HG03457 (cell line): ENCODE measurements around the gene PPIE.
"Not testable (repeated sequence)": the region's sequence is repeated elsewhere in the genome, so short reads cannot be mapped to it uniquely, and the experiment has no call there.

Experiments used
- ATAC-seq: cut with Tn5 transposase; IDR thresholded peaks from one replicate; pipeline ENCODE4 v1.9.1; 2021; ENCODE audit warnings: moderate number of reproducible peaks; ENCODE audit not compliant: unreplicated experiment

Gene PPIE

GRCh38 chr1:39776886-39777285 is 38.2 kb downstream of the PPIE start:
- no peak for ATAC-seq

DNA sequence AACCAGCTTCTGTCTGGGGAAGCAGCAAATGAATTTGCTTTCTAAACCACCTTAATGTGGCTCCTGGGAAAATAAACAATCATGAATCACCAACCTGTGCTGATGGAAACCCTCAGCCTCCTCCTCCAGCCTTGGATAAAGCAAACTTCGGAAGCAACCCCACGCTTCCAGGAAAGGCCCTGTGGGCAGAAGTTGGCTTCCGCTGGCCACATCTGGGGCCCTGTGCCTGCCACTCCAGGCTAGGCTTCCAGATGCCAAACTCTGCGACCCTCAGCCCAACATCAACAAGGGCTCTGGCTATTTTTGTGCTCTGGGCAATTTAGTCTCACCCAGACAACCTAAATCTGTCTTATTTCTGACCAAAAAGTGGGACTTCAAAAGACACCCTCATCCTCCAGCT is 38.6 kb downstream of the PPIE start:
- ATAC-seq: no peak

- not testable (repeated sequence) for ATAC-seq
Observed at GRCh38 chr1:39777896-39778295, 39.2 kb downstream of the PPIE start.

- not testable (repeated sequence) for ATAC-seq
Observed at GRCh38 chr1:39778463-39779099, 39.9 kb downstream of the PPIE start.

DNA sequence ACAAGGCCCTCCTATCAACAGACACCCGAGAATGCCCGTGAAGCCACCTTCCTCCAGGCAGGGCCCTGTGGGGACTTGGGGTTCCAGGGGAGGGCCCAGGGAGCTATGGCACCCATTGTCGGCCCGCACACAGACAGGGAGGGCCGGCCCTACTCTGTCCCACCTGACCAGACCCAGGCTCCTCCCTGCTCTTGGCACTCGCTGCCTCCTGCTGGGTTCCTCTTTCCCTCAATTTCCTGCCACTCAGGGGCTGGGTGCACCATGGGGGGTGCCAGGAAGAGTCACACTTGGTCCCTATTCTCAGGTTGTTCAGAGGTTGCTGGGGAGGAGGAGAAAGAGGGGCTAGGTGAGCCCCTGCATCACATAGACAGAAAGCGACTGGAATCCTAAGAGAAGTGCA is 40.5 kb downstream of the PPIE start:
- no peak for ATAC-seq

DNA sequence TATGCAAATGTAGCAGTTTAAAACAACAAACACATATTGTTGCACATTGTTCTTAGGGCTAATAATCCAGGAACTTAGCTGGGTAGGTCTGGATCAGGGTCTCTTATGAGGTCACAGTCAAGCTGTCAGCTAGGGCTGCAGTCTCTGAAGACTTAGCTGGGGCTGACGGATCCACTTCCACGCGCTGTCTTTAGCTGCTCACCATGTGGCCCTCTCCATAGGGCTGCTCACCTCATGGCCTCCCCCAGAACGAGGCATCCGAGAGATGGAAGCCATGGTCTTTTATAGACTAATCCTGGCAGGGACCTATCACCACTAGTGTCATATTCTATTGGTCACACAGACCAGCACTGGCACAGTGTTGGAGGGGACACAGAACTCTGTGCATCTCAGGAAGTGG is 41.1 kb downstream of the PPIE start:
- no peak for ATAC-seq

- no peak for ATAC-seq
Observed at GRCh38 chr1:39781349-39781715, 42.6 kb downstream of the PPIE start.

DNA sequence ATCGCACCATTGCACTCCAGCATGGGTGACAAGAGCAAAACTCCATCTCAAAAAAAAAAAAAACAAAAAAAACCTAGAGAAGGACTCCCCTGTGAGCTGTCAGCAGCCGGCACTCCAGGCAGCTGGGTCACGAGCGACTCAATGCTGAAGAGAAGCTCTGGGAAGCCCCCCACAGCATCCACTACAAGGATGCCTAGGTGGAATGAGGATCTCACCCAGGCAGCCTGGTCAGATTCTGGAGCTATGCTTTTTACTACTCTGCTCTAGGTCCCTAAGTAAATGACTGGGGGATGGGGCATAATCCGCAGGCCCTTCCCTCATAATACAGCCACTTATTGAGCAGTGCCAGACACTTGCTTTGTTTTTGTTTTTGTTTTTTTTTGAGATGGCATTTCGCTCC is 43.4 kb downstream of the PPIE start:
- no peak for ATAC-seq

GRCh38 chr1:39782685-39783084 is 44.0 kb downstream of the PPIE start:
- not testable (repeated sequence) for ATAC-seq

- ATAC-seq: not testable (repeated sequence)
Observed at GRCh38 chr1:39786303-39787107, 47.8 kb downstream of the PPIE start.

DNA sequence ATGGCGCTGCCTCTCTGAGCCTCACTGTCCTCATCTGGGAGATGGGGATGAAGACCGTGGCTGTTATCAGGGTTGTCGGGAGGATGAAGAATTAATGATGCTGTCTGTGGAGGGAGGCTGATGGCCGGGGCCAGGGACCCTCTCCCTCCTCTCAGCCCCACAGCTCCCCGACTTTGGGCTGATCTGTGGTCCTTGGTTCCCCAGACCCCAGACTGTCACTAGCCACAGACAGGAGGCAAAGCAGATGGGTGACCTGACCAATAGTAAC is 48.4 kb downstream of the PPIE start:
- ATAC-seq: not testable (repeated sequence)

DNA sequence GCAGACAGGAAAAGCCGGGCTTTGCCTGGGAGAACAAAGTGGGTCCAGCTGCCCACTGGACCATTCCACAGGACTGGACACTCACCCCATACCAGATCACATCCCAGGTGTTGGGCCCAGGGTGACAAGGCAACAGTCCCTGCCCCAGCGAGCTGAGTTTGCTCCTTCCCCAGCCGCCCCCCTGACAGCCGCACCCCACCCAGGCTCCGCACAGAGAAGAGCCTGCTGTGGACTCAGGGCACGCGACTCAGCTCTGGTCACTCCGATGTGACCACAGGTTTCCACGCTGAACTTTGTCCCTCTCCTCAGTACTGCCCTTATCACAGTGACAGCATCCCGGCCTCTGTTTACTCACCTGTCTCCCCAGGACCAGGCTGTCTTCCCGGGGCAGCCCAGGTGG is 48.8 kb downstream of the PPIE start:
- ATAC-seq: no peak

- not testable (repeated sequence) for ATAC-seq
Observed at GRCh38 chr1:39787964-39788363, 49.3 kb downstream of the PPIE start.

GRCh38 chr1:39788426-39788757 is 49.7 kb downstream of the PPIE start:
- ATAC-seq: no peak

DNA sequence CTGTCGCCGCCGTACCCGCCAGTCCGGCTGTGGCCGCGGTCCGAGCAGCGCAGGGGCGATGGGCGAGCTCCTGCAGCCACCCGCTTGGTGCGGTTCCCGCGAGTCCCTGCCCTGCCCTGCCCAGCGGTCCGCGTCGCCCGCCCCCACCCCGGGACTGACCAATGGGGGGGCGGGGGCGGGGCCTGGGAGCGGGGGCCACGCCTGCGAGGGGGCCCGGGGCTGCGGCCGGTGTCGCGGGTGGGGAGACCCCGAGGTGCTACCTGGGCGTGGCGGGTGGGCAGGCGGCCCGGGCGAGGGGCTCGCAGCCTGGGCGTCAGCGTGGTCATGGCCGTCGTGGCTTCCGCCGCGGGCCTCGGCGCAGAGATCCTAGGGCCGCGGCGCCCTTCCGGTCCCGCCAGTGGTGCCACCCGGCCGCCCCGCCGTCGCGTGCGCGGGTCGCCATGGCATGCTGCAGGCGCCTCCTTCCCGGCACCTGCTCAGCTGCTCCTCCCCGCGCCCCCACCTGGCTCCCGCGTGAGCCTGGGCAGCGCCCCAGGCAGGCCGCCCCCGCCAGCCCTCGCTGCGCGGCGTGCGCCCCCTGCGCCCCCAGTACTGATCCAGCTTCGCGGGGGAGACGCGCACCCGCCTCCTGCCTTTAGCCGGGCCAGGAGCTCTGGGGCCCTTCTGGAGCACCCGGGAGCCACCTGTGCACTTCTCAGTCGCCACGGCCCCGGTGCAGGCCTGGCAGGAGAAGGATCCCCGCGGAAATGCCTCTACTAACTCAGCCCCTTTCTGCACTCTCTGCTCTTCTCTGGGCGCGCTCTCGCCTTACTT is 50.3 kb downstream of the PPIE start, which contains the start of gene BMP8B:
TSS of gene BMP8B (minus strand) at position 108 of the 813 bp plus-strand sequence. CDS start 380 bp downstream, outside the sequence.
- ATAC-seq: no peak

GRCh38 chr1:39789571-39790110 is 51.0 kb downstream of the PPIE start:
- ATAC-seq: no peak

DNA sequence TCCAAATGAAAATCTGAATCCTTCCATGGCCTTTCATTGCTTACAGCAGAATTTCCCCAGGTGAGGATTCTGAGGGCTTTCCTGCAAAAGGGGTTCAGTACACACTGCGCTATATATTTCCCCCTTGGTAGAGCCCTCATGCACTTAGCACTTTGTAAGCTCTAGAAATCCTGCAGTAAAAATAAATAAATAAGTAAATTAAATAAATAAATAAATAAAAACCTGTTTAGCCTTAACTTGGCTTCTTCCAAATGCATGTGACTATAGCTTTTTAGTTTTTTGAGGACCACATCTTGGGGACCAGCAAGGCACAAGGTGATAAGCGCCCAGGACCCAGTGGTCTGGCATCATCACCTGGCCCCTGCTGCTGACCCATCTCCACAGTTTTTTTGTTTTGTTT is 53.2 kb downstream of the PPIE start:
- ATAC-seq: no peak

DNA sequence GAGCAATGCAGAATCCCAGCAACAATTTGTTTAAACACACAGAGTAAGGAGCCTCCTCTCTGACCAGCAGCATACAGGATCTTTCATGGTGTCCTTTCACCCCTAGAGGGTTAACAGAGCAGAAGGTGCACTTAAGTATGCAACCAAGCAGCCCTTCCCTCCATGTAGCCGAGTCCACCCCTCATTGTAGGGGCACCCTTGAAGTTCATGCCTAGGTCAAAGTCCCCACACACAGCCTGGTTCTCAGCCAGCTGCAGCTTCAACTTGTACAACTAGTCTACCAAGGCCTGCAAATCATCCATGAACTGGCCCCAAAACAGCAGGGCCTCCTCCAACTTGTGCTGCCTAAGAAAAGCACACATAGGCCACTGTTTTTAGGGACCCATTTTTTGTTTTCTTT is 57.0 kb downstream of the PPIE start:
- ATAC-seq: no peak

DNA sequence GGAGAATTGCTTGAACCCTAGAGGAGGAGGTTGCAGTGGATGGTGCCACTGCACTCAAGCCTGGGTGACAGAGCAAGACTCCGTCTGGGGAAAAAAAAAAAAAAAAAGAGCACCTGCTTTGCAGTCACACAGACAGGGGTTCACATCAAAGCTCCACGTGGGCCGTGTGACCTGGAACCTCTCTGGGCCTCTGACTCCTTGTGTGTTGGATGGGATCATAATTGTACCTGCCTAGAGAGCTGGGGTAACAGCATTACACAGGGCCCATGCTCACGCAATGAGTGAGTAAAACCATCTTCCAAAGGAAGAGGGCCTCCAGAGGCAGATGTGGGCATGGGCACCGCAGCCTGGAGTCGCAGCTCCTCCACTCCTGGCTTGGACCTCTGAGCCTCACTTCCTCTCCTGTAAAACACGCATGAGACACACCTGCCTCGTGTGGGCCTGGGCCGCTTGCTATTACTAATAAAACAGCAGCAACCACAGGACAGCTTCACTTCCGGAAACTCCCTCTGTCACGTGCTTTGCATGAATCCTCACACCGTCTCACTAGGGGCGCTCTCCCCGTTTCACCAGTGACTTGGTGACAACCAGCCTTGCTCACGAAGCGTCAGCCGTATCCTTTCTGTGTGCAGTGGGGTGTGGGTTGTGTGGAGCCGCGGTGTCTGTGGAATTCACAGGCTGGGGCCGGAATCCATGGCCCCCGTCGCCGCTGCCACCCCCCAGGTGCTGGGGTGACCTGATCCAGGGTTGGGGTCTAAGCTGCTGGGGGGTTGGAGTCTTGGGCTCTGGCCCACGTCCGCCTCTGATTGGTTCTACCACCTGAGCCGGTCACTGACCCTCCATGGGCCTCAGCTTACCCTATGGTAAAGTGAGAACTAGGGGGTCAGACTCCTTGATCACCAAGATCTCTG is 60.4 kb downstream of the PPIE start:
- peak; percentile 79 for ATAC-seq

DNA sequence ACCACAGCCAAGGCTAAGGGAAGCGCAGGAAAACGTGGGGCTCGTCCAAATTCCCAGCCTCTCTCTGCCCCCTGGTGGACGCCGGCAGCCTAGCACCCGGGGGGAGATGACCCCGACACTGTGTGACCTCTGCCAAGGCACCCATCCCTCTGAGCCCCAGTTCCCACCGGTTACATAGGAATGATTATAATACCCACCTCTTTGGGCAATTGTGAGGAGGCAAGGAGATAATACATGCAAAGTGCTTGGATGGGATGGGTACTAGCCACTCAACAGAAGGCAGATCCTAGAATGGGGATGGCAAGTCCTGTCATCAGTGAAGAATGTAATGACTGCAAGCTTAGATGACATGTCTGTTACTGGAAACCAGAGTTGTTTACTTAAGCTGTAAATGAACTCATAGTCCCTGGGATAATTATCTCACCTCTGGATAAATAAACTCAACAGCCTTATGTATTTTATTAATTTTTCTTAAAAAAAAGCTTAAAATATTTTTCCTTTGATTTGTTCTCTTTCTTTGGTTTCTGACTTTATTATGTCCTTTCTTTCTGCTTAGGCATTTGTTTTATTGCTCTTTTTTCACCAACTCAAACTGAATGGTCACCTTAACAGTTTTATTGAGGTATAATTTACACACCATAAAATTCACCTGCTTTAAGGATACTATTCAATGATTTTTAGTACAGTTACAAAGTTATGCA is 61.2 kb downstream of the PPIE start:
- peak; percentile 40 for ATAC-seq
